Right atrium auricular region (tissue), 2 donors: ENCODE results near the gene SLC22A1. TPM values are rescaled to one million over a fixed set of nuclear protein-coding genes. Genes with fewer than 3 reads are reported as not detected.
"Not testable (repeated sequence)": the region's sequence is repeated elsewhere in the genome, so short reads cannot be mapped to it uniquely, and the experiment has no call there.

Experiments
- DNase-seq: peaks from one replicate; pipeline ENCODE4 v3.0.0-alpha.2; 2019; ENCODE audit warnings: low spot score
- H3K27ac ChIP-seq, 2 donors: fragments of 200-600 bp; sonication (generic); 1 replicate in 1 of 2; 2 replicates in 1 of 2; pipeline ENCODE4 v1.5.1; 2016 to 2019
- H3K27me3 ChIP-seq, 2 donors: fragments of 200-600 bp; sonication (generic); one replicate each; pipeline versions ENCODE4 v1.5.1 to v1.6.0; 2017 to 2019
- H3K36me3 ChIP-seq: fragments of 200-600 bp; sonication (generic); one replicate; pipeline ENCODE4 v1.5.1; 2016
- H3K4me1 ChIP-seq, 2 donors: fragments of 200-600 bp; sonication (generic); one replicate each; pipeline versions ENCODE4 v1.5.1 to v1.6.0; 2017 to 2019
- H3K4me3 ChIP-seq, 2 donors: fragments of 200-600 bp; sonication (generic); 1 replicate in 1 of 2; 2 replicates in 1 of 2; pipeline ENCODE4 v1.5.1; 2017 to 2019; ENCODE audit warnings: mild to moderate bottlenecking in 1 of 2, moderate library complexity in 1 of 2
- H3K9me3 ChIP-seq, 2 donors: fragments of 200-600 bp; sonication (generic); one replicate each; pipeline ENCODE4 v1.5.1; 2019
- CTCF ChIP-seq, 2 donors: fragments of 200-600 bp; sonication (generic); IDR thresholded peaks; one replicate each; pipeline ENCODE4 v1.5.1; 2019; ENCODE audit warnings: antibody characterized with exemption in 2 of 2
- total RNA-seq, 2 donors: library from RNA; depleted of rRNA; stranded (reverse); fragments of >200 nt; gene quantifications; one replicate each; pipeline ENCODE4 v1.1.0, GENCODE V29; 2016

The SLC22A1 gene
- total RNA-seq, 2 donors from 2014 or later, result not detected

- Histone ChIP-seq H3K27me3 (no peaks in the 10 kb centered on the region), H3K4me3 (no peak overlapping the region), H3K27ac (no peak overlapping the region), H3K36me3 (no peaks in the 10 kb centered on the region), H3K4me1 (peaks cover 0 to 4% of the 10 kb centered on the region in 2 donors), H3K9me3 (no peaks in the 10 kb centered on the region)
- no peak for TF ChIP-seq CTCF (IDR thresholded peaks at IDR 0.05)
- DNase-seq, result peak; percentile 21
Measured at GRCh38 chr6:160138839-160139419, 17.3 kb downstream of the SLC22A1 start.

- Histone ChIP-seq H3K36me3 (no peaks in the 10 kb centered on the region), H3K27ac (no peak overlapping the region), H3K27me3 (no peaks in the 10 kb centered on the region), H3K4me1 (peaks cover 0 to 4% of the 10 kb centered on the region in 2 donors), H3K9me3 (no peaks in the 10 kb centered on the region), H3K4me3 (no peak overlapping the region)
- peak; percentile 42 for DNase-seq
- no peak for TF ChIP-seq CTCF (IDR thresholded peaks at IDR 0.05)
Measured at GRCh38 chr6:160139420-160139851, 17.8 kb downstream of the SLC22A1 start.

- not testable (repeated sequence) for H3K9me3 ChIP-seq, H3K4me1 ChIP-seq, H3K4me3 ChIP-seq, H3K27ac ChIP-seq, H3K36me3 ChIP-seq, H3K27me3 ChIP-seq, DNase-seq
Measured at GRCh38 chr6:160140493-160140892, 18.9 kb downstream of the SLC22A1 start.

GRCh38 chr6:160141001-160141726 lies 19.5 kb downstream of the SLC22A1 start:
- no peaks in the 10 kb centered on the region for H3K36me3 ChIP-seq
- H3K4me1 ChIP-seq, result peaks cover 0 to 4% of the 10 kb centered on the region in 2 donors
- no peak overlapping the region for H3K4me3 ChIP-seq
- no peaks in the 10 kb centered on the region for H3K27me3 ChIP-seq
- H3K9me3 ChIP-seq, result no peaks in the 10 kb centered on the region
- peak; percentile 34 for DNase-seq
- TF ChIP-seq CTCF (IDR thresholded peaks at IDR 0.05), result no peak
- no peak overlapping the region for H3K27ac ChIP-seq

GRCh38 chr6:160142115-160142715 lies 20.6 kb downstream of the SLC22A1 start:
- no peak for DNase-seq
- no peaks in the 10 kb centered on the region for H3K27me3 ChIP-seq
- no peak for TF ChIP-seq CTCF (IDR thresholded peaks at IDR 0.05)
- no peaks in the 10 kb centered on the region for H3K36me3 ChIP-seq
- no peak overlapping the region for H3K27ac ChIP-seq
- H3K9me3 ChIP-seq, result no peaks in the 10 kb centered on the region
- H3K4me3 ChIP-seq, result no peak overlapping the region
- H3K4me1 ChIP-seq, result peaks cover 0 to 4% of the 10 kb centered on the region in 2 donors

GRCh38 chr6:160146454-160147145 lies 25.0 kb downstream of the SLC22A1 start:
- H3K27me3 ChIP-seq, result no peaks in the 10 kb centered on the region
- no peak overlapping the region for H3K4me3 ChIP-seq
- no peaks in the 10 kb centered on the region for H3K36me3 ChIP-seq
- no peak overlapping the region for H3K27ac ChIP-seq
- TF ChIP-seq CTCF (IDR thresholded peaks at IDR 0.05), result no peak
- H3K4me1 ChIP-seq, result no peaks in the 10 kb centered on the region
- no peak for DNase-seq
- H3K9me3 ChIP-seq, result peaks cover 0 to 6% of the 10 kb centered on the region in 2 donors
